ENCODE data around the gene ALDH1L2. TPM values are rescaled to one million over a fixed set of nuclear protein-coding genes. Genes with fewer than 3 reads are reported as not detected.

The ALDH1L2 gene
- total RNA-seq, 4 donors from 2014 or later, result 4.0 to 8.1 (median 7.1) TPM

- Histone ChIP-seq H3K36me3 (peaks cover 0 to 38% of the 10 kb centered on the region in 2 donors), H3K27me3 (no peaks in the 10 kb centered on the region), H3K4me1 (no peaks in the 10 kb centered on the region), H3K27ac (no peak overlapping the region), H3K4me3 (no peak overlapping the region), H3K9me3 (no peaks in the 10 kb centered on the region)
- ATAC-seq, result no peak
- WGBS, 2 donors (ENCODE audit: low coverage in 1 of 2), result 100% methylated on average over 4 of the region's 4 CpGs; no CpG with 5 or more reads in 1 of the 2 donors
- no peak for TF ChIP-seq POLR2AphosphoS5 (IDR thresholded peaks at IDR 0.05)
Observed at GRCh38 chr12:105018012-105018411, 66.2 kb downstream of the ALDH1L2 start.

GRCh38 chr12:105015543-105015942, 68.7 kb downstream of the ALDH1L2 start:
- WGBS, 2 donors (ENCODE audit: low coverage in 1 of 2), result 94 to 98% methylated on average over 4 of the region's 4 CpGs

DNA sequence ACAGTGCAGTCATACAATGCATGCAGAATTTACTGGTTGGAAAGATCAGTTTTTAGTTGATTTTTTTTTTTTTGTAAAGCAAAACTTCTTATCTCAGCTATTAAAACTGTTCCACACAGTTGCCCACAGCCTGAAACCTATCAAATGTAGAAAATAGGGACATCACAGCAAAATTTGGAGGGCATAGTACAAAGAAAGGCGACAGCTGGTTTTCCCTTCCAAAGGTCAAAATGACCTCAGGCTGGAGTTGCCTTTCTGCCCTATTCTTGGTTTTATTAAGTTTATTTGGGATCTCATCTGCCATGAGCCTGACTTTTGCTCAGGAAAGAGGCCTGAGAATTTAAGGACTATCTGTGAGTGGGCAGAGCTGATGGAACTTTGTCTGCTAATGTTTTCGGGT, 69.7 kb downstream of the ALDH1L2 start:
- H3K4me3 ChIP-seq, result no peak overlapping the region
- no peaks in the 10 kb centered on the region for H3K9me3 ChIP-seq
- H3K4me1 ChIP-seq, result no peaks in the 10 kb centered on the region
- WGBS, 2 donors (ENCODE audit: low coverage in 1 of 2), result 74 to 82% methylated on average over 1 to 2 of the region's 2 CpGs
- H3K27me3 ChIP-seq, result no peaks in the 10 kb centered on the region
- TF ChIP-seq POLR2AphosphoS5 (IDR thresholded peaks at IDR 0.05) (no peak), POLR2A (IDR thresholded peaks at IDR 0.05) (no peak), EP300 (IDR thresholded peaks at IDR 0.05) (no peak)
- TF ChIP-seq, protein P1, sequence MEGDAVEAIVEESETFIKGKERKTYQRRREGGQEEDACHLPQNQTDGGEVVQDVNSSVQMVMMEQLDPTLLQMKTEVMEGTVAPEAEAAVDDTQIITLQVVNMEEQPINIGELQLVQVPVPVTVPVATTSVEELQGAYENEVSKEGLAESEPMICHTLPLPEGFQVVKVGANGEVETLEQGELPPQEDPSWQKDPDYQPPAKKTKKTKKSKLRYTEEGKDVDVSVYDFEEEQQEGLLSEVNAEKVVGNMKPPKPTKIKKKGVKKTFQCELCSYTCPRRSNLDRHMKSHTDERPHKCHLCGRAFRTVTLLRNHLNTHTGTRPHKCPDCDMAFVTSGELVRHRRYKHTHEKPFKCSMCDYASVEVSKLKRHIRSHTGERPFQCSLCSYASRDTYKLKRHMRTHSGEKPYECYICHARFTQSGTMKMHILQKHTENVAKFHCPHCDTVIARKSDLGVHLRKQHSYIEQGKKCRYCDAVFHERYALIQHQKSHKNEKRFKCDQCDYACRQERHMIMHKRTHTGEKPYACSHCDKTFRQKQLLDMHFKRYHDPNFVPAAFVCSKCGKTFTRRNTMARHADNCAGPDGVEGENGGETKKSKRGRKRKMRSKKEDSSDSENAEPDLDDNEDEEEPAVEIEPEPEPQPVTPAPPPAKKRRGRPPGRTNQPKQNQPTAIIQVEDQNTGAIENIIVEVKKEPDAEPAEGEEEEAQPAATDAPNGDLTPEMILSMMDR (IDR thresholded peaks at IDR 0.05), result no peak
- no peak for ATAC-seq
- peaks cover 0 to 58% of the 10 kb centered on the region in 2 donors for H3K36me3 ChIP-seq
- no peak overlapping the region for H3K27ac ChIP-seq

More at GRCh38 chr12:105015543-105015942, 68.7 kb downstream of the ALDH1L2 start:
- H3K27me3 ChIP-seq, result no peaks in the 10 kb centered on the region
- H3K4me3 ChIP-seq, result no peak overlapping the region
- no peak for ATAC-seq
- TF ChIP-seq, protein P1 (IDR thresholded peaks at IDR 0.05), result no peak
- TF ChIP-seq POLR2A (IDR thresholded peaks at IDR 0.05), result no peak
- no peak for TF ChIP-seq EP300 (IDR thresholded peaks at IDR 0.05)
- TF ChIP-seq POLR2AphosphoS5 (IDR thresholded peaks at IDR 0.05), result no peak
- no peaks in the 10 kb centered on the region for H3K9me3 ChIP-seq
- no peak overlapping the region for H3K27ac ChIP-seq
- H3K36me3 ChIP-seq, result peaks cover 0 to 58% of the 10 kb centered on the region in 2 donors
- H3K4me1 ChIP-seq, result no peaks in the 10 kb centered on the region

DNA sequence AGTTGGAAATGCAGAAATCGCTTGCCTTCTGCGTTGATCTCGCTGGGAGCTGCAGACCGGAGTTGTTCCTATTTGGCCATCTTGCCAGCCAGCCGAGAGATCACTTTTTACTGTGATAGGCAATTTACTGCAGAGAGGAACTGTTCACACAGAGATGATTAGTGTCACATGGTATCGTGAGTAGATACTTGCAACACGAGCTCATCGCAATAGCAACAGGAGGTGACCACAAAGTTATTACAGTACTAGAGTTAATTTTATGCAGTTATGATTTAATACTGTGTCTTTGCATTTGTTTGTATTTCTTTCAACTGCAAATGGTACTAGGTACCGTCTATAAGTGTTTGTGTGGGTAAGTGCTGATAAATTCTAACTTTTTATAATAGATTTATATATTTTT, 70.4 kb downstream of the ALDH1L2 start:
- no peaks in the 10 kb centered on the region for H3K4me1 ChIP-seq
- WGBS, 2 donors (ENCODE audit: low coverage in 1 of 2), result 93 to 94% methylated on average over 4 to 9 of the region's 9 CpGs
- TF ChIP-seq POLR2A (IDR thresholded peaks at IDR 0.05) (no peak), POLR2AphosphoS5 (IDR thresholded peaks at IDR 0.05) (no peak), EP300 (IDR thresholded peaks at IDR 0.05) (no peak)
- TF ChIP-seq, protein P1 (IDR thresholded peaks at IDR 0.05), result no peak
- ATAC-seq, result no peak
- no peaks in the 10 kb centered on the region for H3K9me3 ChIP-seq
- no peak overlapping the region for H3K27ac ChIP-seq
- no peaks in the 10 kb centered on the region for H3K27me3 ChIP-seq
- H3K36me3 ChIP-seq, result peaks cover 0 to 62% of the 10 kb centered on the region in 2 donors
- no peak overlapping the region for H3K4me3 ChIP-seq

DNA sequence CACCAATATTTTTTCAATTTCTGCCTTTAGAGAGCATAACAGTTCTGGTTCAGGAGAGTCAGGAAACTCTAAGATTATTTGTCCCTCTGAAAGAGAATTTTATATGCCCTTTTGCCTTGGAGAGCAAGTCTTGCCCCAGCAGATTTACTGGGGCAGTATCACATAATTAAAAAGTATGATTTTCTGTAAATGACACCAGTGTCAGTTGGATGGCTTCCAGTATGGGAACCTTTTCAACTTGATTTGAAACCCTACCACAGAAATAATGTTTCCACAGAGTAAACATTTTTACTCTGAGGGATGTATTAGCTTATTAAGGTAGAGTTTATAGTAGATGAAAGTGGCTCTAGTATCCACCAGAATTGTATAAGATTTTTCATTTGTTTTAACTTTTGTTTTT, 82.8 kb downstream of the ALDH1L2 start:
- Histone ChIP-seq H3K4me1 (no peaks in the 10 kb centered on the region), H3K4me3 (no peak overlapping the region), H3K36me3 (peaks cover 3 to 94% of the 10 kb centered on the region in 2 donors), H3K9me3 (no peaks in the 10 kb centered on the region), H3K27me3 (no peaks in the 10 kb centered on the region), H3K27ac (no peak overlapping the region)
- no peak for TF ChIP-seq POLR2A (IDR thresholded peaks at IDR 0.05)
- TF ChIP-seq, protein P1 (IDR thresholded peaks at IDR 0.05), result no peak
- no peak for TF ChIP-seq POLR2AphosphoS5 (IDR thresholded peaks at IDR 0.05)
- TF ChIP-seq EP300 (IDR thresholded peaks at IDR 0.05), result no peak
- no peak for ATAC-seq
